ENCODE data around the gene THSD4.

- TF ChIP-seq, protein P1, sequence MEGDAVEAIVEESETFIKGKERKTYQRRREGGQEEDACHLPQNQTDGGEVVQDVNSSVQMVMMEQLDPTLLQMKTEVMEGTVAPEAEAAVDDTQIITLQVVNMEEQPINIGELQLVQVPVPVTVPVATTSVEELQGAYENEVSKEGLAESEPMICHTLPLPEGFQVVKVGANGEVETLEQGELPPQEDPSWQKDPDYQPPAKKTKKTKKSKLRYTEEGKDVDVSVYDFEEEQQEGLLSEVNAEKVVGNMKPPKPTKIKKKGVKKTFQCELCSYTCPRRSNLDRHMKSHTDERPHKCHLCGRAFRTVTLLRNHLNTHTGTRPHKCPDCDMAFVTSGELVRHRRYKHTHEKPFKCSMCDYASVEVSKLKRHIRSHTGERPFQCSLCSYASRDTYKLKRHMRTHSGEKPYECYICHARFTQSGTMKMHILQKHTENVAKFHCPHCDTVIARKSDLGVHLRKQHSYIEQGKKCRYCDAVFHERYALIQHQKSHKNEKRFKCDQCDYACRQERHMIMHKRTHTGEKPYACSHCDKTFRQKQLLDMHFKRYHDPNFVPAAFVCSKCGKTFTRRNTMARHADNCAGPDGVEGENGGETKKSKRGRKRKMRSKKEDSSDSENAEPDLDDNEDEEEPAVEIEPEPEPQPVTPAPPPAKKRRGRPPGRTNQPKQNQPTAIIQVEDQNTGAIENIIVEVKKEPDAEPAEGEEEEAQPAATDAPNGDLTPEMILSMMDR (IDR thresholded peaks at IDR 0.05): no peak
- no peak for TF ChIP-seq SREBF2 (IDR thresholded peaks at IDR 0.05)
- no peak for TF ChIP-seq EP300 (IDR thresholded peaks at IDR 0.05)
- no peak for TF ChIP-seq MAX (IDR thresholded peaks at IDR 0.05)
- no peak for TF ChIP-seq MAFK (IDR thresholded peaks at IDR 0.05; ENCODE audit: partially characterized antibody)
- no peak for TF ChIP-seq HOXA7 (CRISPR knock-in tag; IDR thresholded peaks at IDR 0.05)
- TF ChIP-seq MAZ (IDR thresholded peaks at IDR 0.05; ENCODE audit: borderline replicate concordance, low read depth, low read length): no peak
- TF ChIP-seq, protein P2, sequence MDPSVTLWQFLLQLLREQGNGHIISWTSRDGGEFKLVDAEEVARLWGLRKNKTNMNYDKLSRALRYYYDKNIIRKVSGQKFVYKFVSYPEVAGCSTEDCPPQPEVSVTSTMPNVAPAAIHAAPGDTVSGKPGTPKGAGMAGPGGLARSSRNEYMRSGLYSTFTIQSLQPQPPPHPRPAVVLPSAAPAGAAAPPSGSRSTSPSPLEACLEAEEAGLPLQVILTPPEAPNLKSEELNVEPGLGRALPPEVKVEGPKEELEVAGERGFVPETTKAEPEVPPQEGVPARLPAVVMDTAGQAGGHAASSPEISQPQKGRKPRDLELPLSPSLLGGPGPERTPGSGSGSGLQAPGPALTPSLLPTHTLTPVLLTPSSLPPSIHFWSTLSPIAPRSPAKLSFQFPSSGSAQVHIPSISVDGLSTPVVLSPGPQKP (IDR thresholded peaks at IDR 0.05; ENCODE audit: low read depth, low read length): no peak
Observed at GRCh38 chr15:71254491-71254890, 139.2 kb downstream of the THSD4 start.

Data from A549 (cell line).